ENCODE results near the gene PMEL.
A peak's percentile ranks its signal among the peaks of the same experiment; 100 is the strongest.
"Not testable (repeated sequence)": the region's sequence is repeated elsewhere in the genome, so short reads cannot be mapped to it uniquely, and the experiment has no call there.

The PMEL gene

GRCh38 chr12:55983232-55983842 lies 17.5 kb upstream of the PMEL start:
- no peak for DNase-seq (ENCODE audit: low spot score)

GRCh38 chr12:55982319-55982936 lies 16.6 kb upstream of the PMEL start:
- DNase-seq (ENCODE audit: low spot score), result no peak

GRCh38 chr12:55981882-55982281 lies 16.0 kb upstream of the PMEL start:
- not testable (repeated sequence) for DNase-seq (ENCODE audit: low spot score)

- DNase-seq (ENCODE audit: low spot score), result no peak
These were observed 13.2 kb upstream of the PMEL start for GRCh38 chr12:55979069-55979468.

GRCh38 chr12:55978393-55978792 lies 12.6 kb upstream of the PMEL start:
- no peak for DNase-seq (ENCODE audit: low spot score)

- DNase-seq (ENCODE audit: low spot score), result peak; percentile 24
These were observed 8.5 kb upstream of the PMEL start for GRCh38 chr12:55974308-55974730.

GRCh38 chr12:55973599-55974307 lies 7.9 kb upstream of the PMEL start, which contains the start of gene RAB5B:
Gene RAB5B, plus strand, starts transcription at chr12:55974078. Its CDS starts 12,883 bp downstream, at chr12:55986961.
- DNase-seq (ENCODE audit: low spot score), result peak; percentile 100

GRCh38 chr12:55972911-55973598 lies 7.2 kb upstream of the PMEL start:
- no peak for DNase-seq (ENCODE audit: low spot score)

GRCh38 chr12:55972456-55972855 lies 6.6 kb upstream of the PMEL start:
- no peak for DNase-seq (ENCODE audit: low spot score)

GRCh38 chr12:55972042-55972441 lies 6.2 kb upstream of the PMEL start:
- DNase-seq (ENCODE audit: low spot score), result no peak

- DNase-seq (ENCODE audit: low spot score), result no peak
These were observed 4.9 kb upstream of the PMEL start for GRCh38 chr12:55970775-55971174.

GRCh38 chr12:55969356-55969755 lies 3.5 kb upstream of the PMEL start:
- DNase-seq (ENCODE audit: low spot score), result no peak

- DNase-seq (ENCODE audit: low spot score), result peak; percentile 84
These were observed 803 bp upstream of the PMEL start, which contains the start of gene CDK2 for GRCh38 chr12:55966408-55967281. Gene CDK2, plus strand, starts transcription at chr12:55966830. Its CDS starts 179 bp downstream, at chr12:55967009.

- DNase-seq (ENCODE audit: low spot score), result no peak
These were observed 602 bp downstream of the PMEL start for GRCh38 chr12:55965240-55965639.

- no peak for DNase-seq (ENCODE audit: low spot score)
These were observed 2.1 kb downstream of the PMEL start for GRCh38 chr12:55963760-55964159.

GRCh38 chr12:55957106-55957859 lies 8.6 kb downstream of the PMEL start:
- DNase-seq (ENCODE audit: low spot score), result no peak

- DNase-seq (ENCODE audit: low spot score), result peak; percentile 55
These were observed 9.9 kb downstream of the PMEL start for GRCh38 chr12:55955800-55956508.

- no peak for DNase-seq (ENCODE audit: low spot score)
These were observed 10.5 kb downstream of the PMEL start for GRCh38 chr12:55955344-55955743.

GRCh38 chr12:55946553-55946952 lies 19.3 kb downstream of the PMEL start:
- no peak for DNase-seq (ENCODE audit: low spot score)

- DNase-seq (ENCODE audit: low spot score), result no peak
These were observed 23.2 kb downstream of the PMEL start for GRCh38 chr12:55942577-55943136.
